ENCODE data around the gene PDE11A. TPM values are rescaled to one million over a fixed set of nuclear protein-coding genes. Genes with fewer than 3 reads are reported as not detected.

Gene PDE11A
- total RNA-seq, 4 donors from 2014 or later = 1.7 TPM; not detected in 3

- Histone ChIP-seq H3K4me1 (peaks cover 0 to 8% (median 0%) of the 10 kb centered on the region in 4 donors), H3K27ac (no peak overlapping the region), H3K36me3 (no peaks in the 10 kb centered on the region), H3K27me3 (no peaks in the 10 kb centered on the region), H3K9me3 (no peaks in the 10 kb centered on the region), H3K4me3 (no peak overlapping the region)
- DNase-seq (ENCODE audit: low spot score in 2 of 2) = no peak
- TF ChIP-seq POLR2A (IDR thresholded peaks at IDR 0.05) (no peak), CTCF (IDR thresholded peaks at IDR 0.05) (no peak), EP300 (IDR thresholded peaks at IDR 0.05) (no peak)
- WGBS, 2 donors = 73 to 95% methylated on average over 1 of the region's 1 CpG
Observed at GRCh38 chr2:177589186-177589585, 483.4 kb downstream of the PDE11A start.

DNA sequence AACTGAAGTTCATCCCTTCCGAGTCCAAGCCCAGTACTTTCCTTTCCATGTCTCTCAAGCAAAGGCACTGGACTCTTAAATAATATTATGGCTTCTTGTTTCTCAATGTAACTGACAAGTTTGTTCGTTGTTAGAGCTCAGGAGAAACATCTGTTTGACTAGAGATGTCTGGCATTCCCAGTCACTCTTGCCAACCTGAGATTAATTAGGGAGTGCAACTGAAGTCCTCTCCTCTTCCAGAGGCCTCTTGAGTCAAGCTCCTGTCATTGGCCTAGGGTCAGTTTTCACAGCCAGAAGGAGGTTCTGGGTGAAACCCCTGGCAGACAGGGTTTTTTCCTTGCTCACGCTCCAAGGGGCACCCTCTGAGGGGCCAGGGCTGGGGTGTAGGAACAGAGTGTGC, 483.9 kb downstream of the PDE11A start:
- no peak for TF ChIP-seq CTCF (IDR thresholded peaks at IDR 0.05)
- TF ChIP-seq EP300 (IDR thresholded peaks at IDR 0.05) = no peak
- no peak for TF ChIP-seq POLR2A (IDR thresholded peaks at IDR 0.05)
- no peak for DNase-seq (ENCODE audit: low spot score in 2 of 2)
- Histone ChIP-seq H3K27ac (no peak overlapping the region), H3K4me3 (no peak overlapping the region), H3K4me1 (peaks cover 0 to 8% (median 0%) of the 10 kb centered on the region in 4 donors), H3K36me3 (no peaks in the 10 kb centered on the region), H3K27me3 (no peaks in the 10 kb centered on the region), H3K9me3 (no peaks in the 10 kb centered on the region)
- 83 to 91% methylated on average over 3 of the region's 3 CpGs for WGBS, 2 donors

GRCh38 chr2:177587371-177587770, 485.2 kb downstream of the PDE11A start:
- 64 to 70% methylated on average over 1 of the region's 1 CpG for WGBS, 2 donors

GRCh38 chr2:177586154-177586553, 486.4 kb downstream of the PDE11A start:
- no peaks in the 10 kb centered on the region for H3K4me1 ChIP-seq
- no peaks in the 10 kb centered on the region for H3K9me3 ChIP-seq
- no peak for DNase-seq (ENCODE audit: low spot score in 2 of 2)
- 79 to 90% methylated on average over 1 of the region's 1 CpG for WGBS, 2 donors
- TF ChIP-seq POLR2A (IDR thresholded peaks at IDR 0.05) = no peak
- no peak for TF ChIP-seq CTCF (IDR thresholded peaks at IDR 0.05)
- TF ChIP-seq EP300 (IDR thresholded peaks at IDR 0.05) = no peak
- H3K27me3 ChIP-seq = no peaks in the 10 kb centered on the region
- no peak overlapping the region for H3K4me3 ChIP-seq
- H3K27ac ChIP-seq = no peak overlapping the region
- no peaks in the 10 kb centered on the region for H3K36me3 ChIP-seq

More at GRCh38 chr2:177587371-177587770, 485.2 kb downstream of the PDE11A start:
- H3K4me3 ChIP-seq = no peak overlapping the region
- no peaks in the 10 kb centered on the region for H3K27me3 ChIP-seq
- no peaks in the 10 kb centered on the region for H3K4me1 ChIP-seq
- no peak for DNase-seq (ENCODE audit: low spot score in 2 of 2)
- no peaks in the 10 kb centered on the region for H3K9me3 ChIP-seq
- no peak overlapping the region for H3K27ac ChIP-seq
- TF ChIP-seq EP300 (IDR thresholded peaks at IDR 0.05) = no peak
- no peak for TF ChIP-seq CTCF (IDR thresholded peaks at IDR 0.05)
- TF ChIP-seq POLR2A (IDR thresholded peaks at IDR 0.05) = no peak
- no peaks in the 10 kb centered on the region for H3K36me3 ChIP-seq

GRCh38 chr2:177585234-177585863, 487.2 kb downstream of the PDE11A start:
- Histone ChIP-seq H3K4me3 (no peak overlapping the region), H3K36me3 (no peaks in the 10 kb centered on the region), H3K27ac (no peak overlapping the region), H3K27me3 (no peaks in the 10 kb centered on the region), H3K9me3 (no peaks in the 10 kb centered on the region), H3K4me1 (no peaks in the 10 kb centered on the region)
- 88 to 93% methylated on average over 5 of the region's 5 CpGs for WGBS, 2 donors
- DNase-seq (ENCODE audit: low spot score in 2 of 2) = no peak
- TF ChIP-seq POLR2A (IDR thresholded peaks at IDR 0.05) (no peak), EP300 (IDR thresholded peaks at IDR 0.05) (no peak), CTCF (IDR thresholded peaks at IDR 0.05) (no peak)

All from tibial nerve (tissue), 4 donors.